ENCODE results near the gene COL4A1.

The COL4A1 gene

DNA sequence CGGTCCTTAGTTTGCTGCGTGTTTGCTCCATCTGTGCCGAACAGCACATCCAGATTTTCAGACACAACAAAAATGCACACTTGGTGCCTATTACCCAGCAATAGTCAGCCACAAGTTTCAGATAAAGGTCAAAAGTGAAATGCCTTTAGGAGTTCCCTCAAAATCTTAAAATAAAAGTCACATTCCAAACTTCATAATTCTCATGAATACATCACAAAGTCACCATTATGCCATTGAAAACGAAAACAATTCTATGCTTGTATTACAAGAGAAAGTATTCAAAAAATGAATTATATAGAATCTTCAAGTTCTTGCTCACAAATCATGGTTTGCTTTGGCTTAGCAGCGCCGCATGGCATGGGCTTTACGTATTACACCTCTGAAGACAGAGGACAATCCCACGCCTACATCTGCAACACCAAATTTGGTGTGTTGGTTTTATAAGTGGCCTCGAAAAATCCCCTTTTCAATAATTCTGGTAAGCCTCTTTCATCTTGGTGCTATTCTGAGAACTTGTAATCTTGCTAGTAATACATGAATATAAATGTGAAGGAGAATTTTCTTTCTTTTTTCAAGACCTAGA, 26.6 kb downstream of the COL4A1 start:
- Histone ChIP-seq H3K79me2 (ENCODE audit: insufficient read depth, low read length) (no peaks in the 10 kb centered on the region), H3K4me3 (ENCODE audit: low read length, poor library complexity, severe bottlenecking) (no peak overlapping the region)

DNA sequence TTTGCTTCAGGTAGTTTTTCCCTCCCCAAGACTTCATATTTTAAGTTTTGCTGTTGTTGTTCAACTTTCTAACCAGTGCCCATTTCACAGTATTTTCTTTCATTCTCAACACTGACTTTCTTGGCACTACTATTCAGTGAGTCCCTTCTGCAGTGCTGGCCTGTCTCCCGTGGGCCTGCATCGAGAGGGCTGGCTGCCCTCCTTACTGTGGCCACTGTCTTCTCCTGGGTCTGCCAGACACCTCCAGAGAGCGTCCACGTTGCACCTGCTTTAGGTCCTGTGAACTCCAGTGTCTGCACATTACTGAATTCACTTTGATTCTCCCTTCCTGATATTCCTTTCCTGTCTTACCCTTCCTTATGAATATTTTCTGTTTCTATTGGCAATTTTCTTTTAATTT, 27.3 kb downstream of the COL4A1 start:
- H3K27me3 ChIP-seq (ENCODE audit: insufficient read depth, low read length, poor library complexity, severe bottlenecking) = no peaks in the 10 kb centered on the region
- H3K4me2 ChIP-seq (ENCODE audit: low read depth, low read length, poor library complexity, severe bottlenecking) = no peak overlapping the region
- H3K9ac ChIP-seq (ENCODE audit: low read depth, low read length, poor library complexity, severe bottlenecking) = no peak overlapping the region
- TF ChIP-seq, protein P1, sequence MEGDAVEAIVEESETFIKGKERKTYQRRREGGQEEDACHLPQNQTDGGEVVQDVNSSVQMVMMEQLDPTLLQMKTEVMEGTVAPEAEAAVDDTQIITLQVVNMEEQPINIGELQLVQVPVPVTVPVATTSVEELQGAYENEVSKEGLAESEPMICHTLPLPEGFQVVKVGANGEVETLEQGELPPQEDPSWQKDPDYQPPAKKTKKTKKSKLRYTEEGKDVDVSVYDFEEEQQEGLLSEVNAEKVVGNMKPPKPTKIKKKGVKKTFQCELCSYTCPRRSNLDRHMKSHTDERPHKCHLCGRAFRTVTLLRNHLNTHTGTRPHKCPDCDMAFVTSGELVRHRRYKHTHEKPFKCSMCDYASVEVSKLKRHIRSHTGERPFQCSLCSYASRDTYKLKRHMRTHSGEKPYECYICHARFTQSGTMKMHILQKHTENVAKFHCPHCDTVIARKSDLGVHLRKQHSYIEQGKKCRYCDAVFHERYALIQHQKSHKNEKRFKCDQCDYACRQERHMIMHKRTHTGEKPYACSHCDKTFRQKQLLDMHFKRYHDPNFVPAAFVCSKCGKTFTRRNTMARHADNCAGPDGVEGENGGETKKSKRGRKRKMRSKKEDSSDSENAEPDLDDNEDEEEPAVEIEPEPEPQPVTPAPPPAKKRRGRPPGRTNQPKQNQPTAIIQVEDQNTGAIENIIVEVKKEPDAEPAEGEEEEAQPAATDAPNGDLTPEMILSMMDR (conservative IDR thresholded peaks at IDR 0.05; ENCODE audit: low read length) = no peak
- no peak for TF ChIP-seq EZH2phosphoT487 (IDR thresholded peaks at IDR 0.05; ENCODE audit: borderline replicate concordance)
- no peaks in the 10 kb centered on the region for H3K36me3 ChIP-seq (ENCODE audit: insufficient read depth, low read length)
- H3K4me1 ChIP-seq (ENCODE audit: insufficient read depth, low read length, poor library complexity, severe bottlenecking) = no peaks in the 10 kb centered on the region
- no peaks in the 10 kb centered on the region for H3F3A ChIP-seq (ENCODE audit: low read depth)
- H3K9me2 ChIP-seq (replicated peaks; ENCODE audit: low read depth, low read length) = no peaks in the 10 kb centered on the region
- H3K79me2 ChIP-seq (ENCODE audit: insufficient read depth, low read length) = no peaks in the 10 kb centered on the region
- no peaks in the 10 kb centered on the region for H3K9me3 ChIP-seq (ENCODE audit: insufficient read depth, low read depth, low read length)
- no peak overlapping the region for H3K4me3 ChIP-seq (ENCODE audit: low read length, poor library complexity, severe bottlenecking)
- H2AFZ ChIP-seq (ENCODE audit: low read length) = no peak overlapping the region
- H4K20me1 ChIP-seq (ENCODE audit: insufficient read depth, low read length, poor library complexity, severe bottlenecking) = no peaks in the 10 kb centered on the region

More for the DNA sequence above, 26.6 kb downstream of the COL4A1 start:
- no peaks in the 10 kb centered on the region for H3K36me3 ChIP-seq (ENCODE audit: insufficient read depth, low read length)
- TF ChIP-seq, protein P1 (conservative IDR thresholded peaks at IDR 0.05; ENCODE audit: low read length) = no peak
- no peak for TF ChIP-seq EZH2phosphoT487 (IDR thresholded peaks at IDR 0.05; ENCODE audit: borderline replicate concordance)
- H3K9ac ChIP-seq (ENCODE audit: low read depth, low read length, poor library complexity, severe bottlenecking) = no peak overlapping the region
- no peak overlapping the region for H2AFZ ChIP-seq (ENCODE audit: low read length)
- H4K20me1 ChIP-seq (ENCODE audit: insufficient read depth, low read length, poor library complexity, severe bottlenecking) = no peaks in the 10 kb centered on the region
- H3K4me2 ChIP-seq (ENCODE audit: low read depth, low read length, poor library complexity, severe bottlenecking) = no peak overlapping the region
- H3K4me1 ChIP-seq (ENCODE audit: insufficient read depth, low read length, poor library complexity, severe bottlenecking) = no peaks in the 10 kb centered on the region
- no peaks in the 10 kb centered on the region for H3K9me2 ChIP-seq (replicated peaks; ENCODE audit: low read depth, low read length)
- H3F3A ChIP-seq (ENCODE audit: low read depth) = no peaks in the 10 kb centered on the region
- no peaks in the 10 kb centered on the region for H3K27me3 ChIP-seq (ENCODE audit: insufficient read depth, low read length, poor library complexity, severe bottlenecking)
- no peaks in the 10 kb centered on the region for H3K9me3 ChIP-seq (ENCODE audit: insufficient read depth, low read depth, low read length)

DNA sequence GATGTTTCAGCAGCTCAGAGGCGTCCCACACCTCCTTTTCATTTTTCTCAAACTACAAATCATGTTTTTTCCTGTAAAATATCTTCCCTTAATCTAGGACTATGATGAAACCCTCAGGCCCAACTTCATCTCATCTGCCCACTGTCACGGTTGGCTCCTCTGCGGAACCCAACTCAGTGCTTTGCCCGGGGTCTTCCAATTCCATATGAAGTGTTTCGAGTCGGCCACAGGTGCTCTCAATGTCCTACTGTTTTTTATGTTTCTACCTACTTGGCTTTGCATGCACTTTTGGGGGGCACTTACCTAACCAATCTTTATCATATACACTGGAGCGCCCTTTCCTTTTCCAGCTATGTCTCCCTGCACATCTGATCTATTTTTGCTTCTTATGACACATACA, 28.1 kb downstream of the COL4A1 start:
- Histone ChIP-seq H3K4me1 (ENCODE audit: insufficient read depth, low read length, poor library complexity, severe bottlenecking) (no peaks in the 10 kb centered on the region), H4K20me1 (ENCODE audit: insufficient read depth, low read length, poor library complexity, severe bottlenecking) (no peaks in the 10 kb centered on the region), H2AFZ (ENCODE audit: low read length) (no peak overlapping the region), H3K4me2 (ENCODE audit: low read depth, low read length, poor library complexity, severe bottlenecking) (no peak overlapping the region), H3K79me2 (ENCODE audit: insufficient read depth, low read length) (no peaks in the 10 kb centered on the region), H3K9me3 (ENCODE audit: insufficient read depth, low read depth, low read length) (no peaks in the 10 kb centered on the region), H3K36me3 (ENCODE audit: insufficient read depth, low read length) (no peaks in the 10 kb centered on the region), H3K27me3 (ENCODE audit: insufficient read depth, low read length, poor library complexity, severe bottlenecking) (no peaks in the 10 kb centered on the region), H3F3A (ENCODE audit: low read depth) (no peaks in the 10 kb centered on the region), H3K9me2 (replicated peaks; ENCODE audit: low read depth, low read length) (no peaks in the 10 kb centered on the region), H3K4me3 (ENCODE audit: low read length, poor library complexity, severe bottlenecking) (no peak overlapping the region), H3K9ac (ENCODE audit: low read depth, low read length, poor library complexity, severe bottlenecking) (no peak overlapping the region)
- TF ChIP-seq, protein P1 (conservative IDR thresholded peaks at IDR 0.05; ENCODE audit: low read length) = no peak
- no peak for TF ChIP-seq EZH2phosphoT487 (IDR thresholded peaks at IDR 0.05; ENCODE audit: borderline replicate concordance)

Measured in Loucy (cell line).